RWPE1 (cell line): ENCODE results near the gene PPP1R12C.

Experiments used
- CTCF ChIA-PET: fragments of 350-600 bp; sonication (Branson Sonifier 250); formaldehyde crosslinking; extraction: SDS; loops from one replicate; lab custom pipeline; 2021; lab: Yijun Ruan, JAX
- POLR2A ChIA-PET: fragments of 400-600 bp; formaldehyde crosslinking; extraction: SDS; loops from one replicate; lab custom pipeline; 2020; ENCODE audit warnings: antibody characterized with exemption; ENCODE audit not compliant: low non-redundant PET; lab: Yijun Ruan, JAX
- DNase-seq: peaks from one replicate; pipeline ENCODE4 v3.0.0; 2012; ENCODE audit warnings: low spot score
- H3K27ac ChIP-seq: fragments of 450-650 bp; 2 replicates; pipeline ENCODE4 v1.5.1; 2017
- TF ChIP-seq, protein P1 (sequence below): fragments of 450-650 bp; conservative IDR thresholded peaks from 2 replicates; pipeline ENCODE4 v1.5.1; 2017; ENCODE audit warnings: low read depth, mild to moderate bottlenecking

PPP1R12C gene

DNA sequence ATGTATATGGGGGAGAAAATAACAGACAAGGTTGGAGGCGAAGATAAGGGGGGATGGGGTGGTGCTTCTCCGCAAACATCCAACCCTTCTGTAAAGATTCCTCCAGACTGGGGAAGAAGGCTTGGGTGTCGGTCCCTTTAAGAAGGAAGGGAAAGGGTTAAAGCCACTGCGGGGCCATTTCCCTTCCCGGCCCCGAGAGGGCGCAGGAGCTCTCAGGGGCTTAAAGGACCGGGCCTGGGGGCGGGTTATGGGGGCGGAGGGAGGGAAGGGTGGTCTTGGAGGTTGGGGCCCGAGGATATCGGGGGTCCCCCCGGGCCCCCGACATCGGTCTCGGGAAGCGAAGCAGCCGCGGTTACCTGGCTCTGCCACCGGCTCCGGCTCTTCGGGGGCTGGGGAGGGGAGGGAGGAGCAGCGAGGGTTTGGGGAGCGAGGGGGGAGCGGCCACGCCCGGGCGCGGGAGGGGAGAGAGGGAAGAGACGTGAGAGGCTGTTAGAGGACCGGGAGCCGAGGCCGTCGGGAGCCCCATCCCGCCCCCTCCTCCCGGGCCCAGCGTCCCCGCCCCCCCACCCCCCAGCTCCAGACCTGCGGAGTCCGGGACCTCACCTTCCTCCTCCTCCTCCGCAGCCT, 28.8 kb upstream of the PPP1R12C start:
- DNase-seq, result peak; percentile 73
- H3K27ac ChIP-seq, result peak overlapping the region; percentile 83
- TF ChIP-seq, protein P1, sequence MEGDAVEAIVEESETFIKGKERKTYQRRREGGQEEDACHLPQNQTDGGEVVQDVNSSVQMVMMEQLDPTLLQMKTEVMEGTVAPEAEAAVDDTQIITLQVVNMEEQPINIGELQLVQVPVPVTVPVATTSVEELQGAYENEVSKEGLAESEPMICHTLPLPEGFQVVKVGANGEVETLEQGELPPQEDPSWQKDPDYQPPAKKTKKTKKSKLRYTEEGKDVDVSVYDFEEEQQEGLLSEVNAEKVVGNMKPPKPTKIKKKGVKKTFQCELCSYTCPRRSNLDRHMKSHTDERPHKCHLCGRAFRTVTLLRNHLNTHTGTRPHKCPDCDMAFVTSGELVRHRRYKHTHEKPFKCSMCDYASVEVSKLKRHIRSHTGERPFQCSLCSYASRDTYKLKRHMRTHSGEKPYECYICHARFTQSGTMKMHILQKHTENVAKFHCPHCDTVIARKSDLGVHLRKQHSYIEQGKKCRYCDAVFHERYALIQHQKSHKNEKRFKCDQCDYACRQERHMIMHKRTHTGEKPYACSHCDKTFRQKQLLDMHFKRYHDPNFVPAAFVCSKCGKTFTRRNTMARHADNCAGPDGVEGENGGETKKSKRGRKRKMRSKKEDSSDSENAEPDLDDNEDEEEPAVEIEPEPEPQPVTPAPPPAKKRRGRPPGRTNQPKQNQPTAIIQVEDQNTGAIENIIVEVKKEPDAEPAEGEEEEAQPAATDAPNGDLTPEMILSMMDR, result peak; percentile 83
- CTCF ChIA-PET, result interaction anchor here (0.5 to 1.9 kb wide), 6 partner anchors 10 to 481 kb away, joined by 3 to 13 read pairs (median 4); no protein-coding TSS in a partner anchor
- POLR2A ChIA-PET, result interaction anchor here (0.6 kb wide), 1 partner anchor 57 kb away, joined by 3 read pairs; no protein-coding TSS in a partner anchor

DNA sequence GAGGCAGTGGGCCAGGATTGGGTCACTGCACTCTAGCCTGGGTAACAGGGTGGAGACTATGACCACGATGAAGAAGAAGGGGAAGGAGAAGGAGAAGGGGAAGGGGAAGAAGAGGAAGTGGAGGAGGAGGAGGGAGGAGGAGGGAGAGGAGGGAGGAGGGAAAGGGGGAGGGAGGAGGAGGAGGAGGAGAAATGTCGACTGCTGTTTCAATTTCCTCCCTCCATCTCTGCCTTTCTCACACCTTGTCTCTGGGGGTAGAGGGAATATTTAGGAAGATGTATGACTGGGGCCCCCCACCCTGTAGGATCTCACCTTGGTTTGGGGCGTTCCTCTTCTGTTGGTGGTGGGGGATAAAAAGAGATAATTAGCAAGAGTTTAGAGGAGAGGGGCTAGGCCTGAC, 27.8 kb upstream of the PPP1R12C start:
- POLR2A ChIA-PET, result no interaction called here
- peak overlapping the region; percentile 83 for H3K27ac ChIP-seq
- CTCF ChIA-PET, result interaction anchor here (0.5 to 1.9 kb wide), 2 partner anchors 15 to 672 kb away, joined by 3 to 13 read pairs; partner anchors contain the start of gene CDC42EP5
- TF ChIP-seq, protein P1, result no peak
- DNase-seq, result no peak

DNA sequence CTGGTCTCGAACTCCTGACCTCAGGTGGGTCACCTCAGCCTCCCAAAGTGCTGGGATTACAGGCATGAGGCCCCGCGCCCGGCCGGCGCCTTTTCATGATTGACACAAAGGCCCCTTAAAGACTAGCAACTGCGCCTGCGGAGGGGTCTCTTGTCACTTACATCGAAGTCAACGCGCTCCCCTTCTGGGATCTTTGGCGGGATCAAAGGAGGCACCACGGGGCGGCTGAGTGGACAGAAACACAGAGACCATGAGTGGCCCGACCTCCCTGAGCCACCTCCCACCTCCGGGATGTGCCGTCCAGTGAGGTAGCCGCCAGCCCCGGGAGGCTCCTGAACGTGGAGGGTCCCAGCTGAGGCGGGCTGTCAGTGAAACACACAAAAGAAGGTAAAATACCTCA, 24.3 kb upstream of the PPP1R12C start:
- TF ChIP-seq, protein P1, result no peak
- POLR2A ChIA-PET, result interaction anchor here (1.0 kb wide), 1 partner anchor 19 kb away, joined by 5 read pairs; no protein-coding TSS in a partner anchor
- peak overlapping the region; percentile 23 for H3K27ac ChIP-seq
- CTCF ChIA-PET, result interaction anchor here (0.6 to 2.4 kb wide), 15 partner anchors 10 to 957 kb away, joined by 3 to 31 read pairs (median 4); partner anchors contain the start of gene TMEM238
- DNase-seq, result no peak

DNA sequence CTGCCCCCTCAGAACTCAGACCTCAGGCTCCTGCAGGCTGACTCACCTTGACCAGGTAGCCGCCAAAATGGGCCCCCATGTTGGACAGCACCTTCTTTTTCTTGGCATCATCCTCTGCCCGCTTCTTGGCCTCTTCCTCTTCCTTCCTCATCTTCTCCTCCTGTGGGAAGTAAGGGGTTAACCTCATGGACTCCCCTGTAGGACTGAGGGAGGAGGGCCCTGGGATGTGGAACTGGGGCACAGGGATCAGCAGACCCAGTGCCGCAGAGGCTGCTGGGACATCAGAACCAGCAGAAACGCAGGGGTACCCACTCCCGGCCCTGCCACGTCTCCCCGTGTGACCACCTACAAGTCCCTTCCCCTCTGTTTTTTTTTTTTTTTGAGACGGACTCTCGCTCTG, 20.5 kb upstream of the PPP1R12C start:
- TF ChIP-seq, protein P1, result no peak
- POLR2A ChIA-PET, result no interaction called here
- CTCF ChIA-PET, result no interaction called here

DNA sequence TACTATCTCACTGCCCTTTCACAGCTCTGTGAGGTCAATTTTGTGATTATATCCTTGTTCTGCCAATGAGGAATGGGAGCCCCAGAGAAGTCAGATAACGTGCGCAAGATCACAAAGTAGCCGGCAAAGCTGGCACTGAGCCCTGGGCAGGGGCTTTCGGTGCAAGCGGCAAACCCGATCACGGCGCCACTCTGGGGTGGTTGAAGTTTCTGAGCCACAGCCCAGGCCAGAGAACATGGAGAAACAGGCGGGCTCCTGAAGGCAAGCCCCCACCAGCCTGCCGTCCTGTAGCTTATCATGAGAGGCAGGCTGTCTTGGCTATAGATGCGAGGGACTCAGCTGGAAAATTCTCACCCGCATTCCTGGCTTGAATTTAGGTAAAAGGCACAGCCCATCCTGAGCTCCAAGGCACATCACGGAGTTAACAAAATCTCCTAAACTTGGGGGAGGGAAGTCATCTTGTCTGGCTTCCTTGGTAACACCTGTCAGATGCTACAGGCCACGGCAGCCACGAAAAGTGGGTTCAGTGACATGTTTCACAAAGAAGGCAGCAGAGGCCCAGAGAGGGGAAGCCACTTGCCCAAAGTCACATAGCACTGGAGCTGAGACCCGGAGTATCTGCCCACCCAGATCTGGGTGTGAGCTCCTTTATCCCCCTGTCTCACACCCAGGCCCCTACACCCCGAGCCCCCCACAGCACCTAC, 19.1 kb upstream of the PPP1R12C start:
- no peak overlapping the region for H3K27ac ChIP-seq
- TF ChIP-seq, protein P1, result no peak
- no peak for DNase-seq
- POLR2A ChIA-PET, result no interaction called here
- CTCF ChIA-PET, result interaction anchor here (0.6 to 1.1 kb wide), 5 partner anchors 24 to 947 kb away, joined by 3 to 7 read pairs (median 3); partner anchors contain the start of genes MBOAT7 and RDH13

More for the DNA sequence above, 20.5 kb upstream of the PPP1R12C start:
- no peak overlapping the region for H3K27ac ChIP-seq
- DNase-seq, result no peak

DNA sequence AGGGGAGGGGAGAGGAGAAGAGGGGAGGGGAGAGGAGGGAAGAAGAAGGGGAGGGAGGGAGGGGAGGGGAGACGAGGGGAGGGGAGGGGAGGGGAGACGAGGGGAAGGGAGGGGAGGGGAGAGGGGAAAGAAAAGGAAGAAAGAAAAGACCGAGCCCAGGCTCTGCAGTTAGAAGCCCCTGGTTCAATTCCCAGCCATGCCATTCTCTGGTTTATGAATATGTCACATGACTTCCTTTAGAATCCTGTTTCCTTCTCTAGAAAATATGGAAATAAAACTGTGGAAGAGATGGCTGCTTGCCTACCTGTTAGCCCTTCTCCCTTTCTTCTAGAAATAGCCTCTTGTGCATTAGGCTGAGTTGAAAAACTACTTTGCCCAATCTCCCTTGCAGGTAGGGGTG, 17.3 kb upstream of the PPP1R12C start:
- no peak for DNase-seq
- ChIA-PET POLR2A (no interaction called here), CTCF (interaction anchor here (0.7 to 0.9 kb wide), 2 partner anchors 8 to 52 kb away, joined by 3 read pairs; no protein-coding TSS in a partner anchor)
- TF ChIP-seq, protein P1, result no peak
- peak overlapping the region; percentile 22; the same call in 1 of the 2 replicates for H3K27ac ChIP-seq
